NCI-H1694 treated with DMSO at 0.1 percent for 48 hours (cell line): ENCODE results near the gene CIDEC.
"Not testable (repeated sequence)": the region's sequence is repeated elsewhere in the genome, so short reads cannot be mapped to it uniquely, and the experiment has no call there.

Experiments
- DNase-seq: peaks from one replicate; lab custom pipeline; 2025; lab: John Stamatoyannopoulos, UW

CIDEC gene

GRCh38 chr3:9875448-9875847, 4.6 kb downstream of the CIDEC start:
- DNase-seq: no peak

GRCh38 chr3:9872067-9872466, 8.0 kb downstream of the CIDEC start:
- DNase-seq: not testable (repeated sequence)

DNA sequence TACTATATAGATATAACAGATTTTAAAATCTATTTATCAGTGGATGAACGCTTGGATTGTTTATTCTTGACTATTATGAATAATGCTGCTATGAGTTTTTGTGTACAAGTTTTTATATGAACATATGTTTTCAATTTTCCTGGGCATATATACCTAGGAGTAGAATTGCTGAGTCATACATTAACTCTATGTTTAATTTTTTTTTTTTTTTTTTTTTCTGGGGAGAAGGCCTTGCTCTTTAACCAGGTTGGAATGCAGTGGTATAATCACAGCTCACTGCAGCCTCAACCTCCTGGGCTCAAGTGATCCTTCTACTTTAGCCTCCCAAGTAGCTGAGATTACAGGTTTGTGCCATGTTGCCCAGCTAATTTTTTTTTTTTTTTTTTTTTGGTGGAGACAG, 9.1 kb downstream of the CIDEC start:
- DNase-seq: no peak

- DNase-seq: no peak
Observed at GRCh38 chr3:9869955-9870354, 10.1 kb downstream of the CIDEC start.

DNA sequence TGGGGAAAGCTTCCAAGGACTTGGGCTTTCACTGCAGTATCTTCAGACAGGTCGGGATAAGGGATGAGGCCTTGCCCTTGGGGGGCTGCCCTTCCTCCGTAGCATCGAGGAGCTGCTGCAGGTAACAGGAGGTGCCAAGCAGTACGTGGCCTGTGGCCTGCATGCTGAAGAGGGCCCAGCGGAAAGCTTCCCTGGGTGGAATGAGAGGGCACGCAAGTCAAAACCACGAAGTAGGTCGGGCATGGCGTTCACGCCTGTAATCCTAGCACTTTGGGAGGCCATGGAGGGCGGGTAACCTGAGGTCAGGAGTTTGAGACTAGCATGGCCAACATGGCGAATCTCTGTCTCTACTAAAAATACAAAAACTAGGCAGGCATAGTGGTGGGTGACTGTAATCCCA, 12.9 kb downstream of the CIDEC start:
- DNase-seq: no peak

- no peak for DNase-seq
Observed at GRCh38 chr3:9866639-9867038, 13.4 kb downstream of the CIDEC start.

DNA sequence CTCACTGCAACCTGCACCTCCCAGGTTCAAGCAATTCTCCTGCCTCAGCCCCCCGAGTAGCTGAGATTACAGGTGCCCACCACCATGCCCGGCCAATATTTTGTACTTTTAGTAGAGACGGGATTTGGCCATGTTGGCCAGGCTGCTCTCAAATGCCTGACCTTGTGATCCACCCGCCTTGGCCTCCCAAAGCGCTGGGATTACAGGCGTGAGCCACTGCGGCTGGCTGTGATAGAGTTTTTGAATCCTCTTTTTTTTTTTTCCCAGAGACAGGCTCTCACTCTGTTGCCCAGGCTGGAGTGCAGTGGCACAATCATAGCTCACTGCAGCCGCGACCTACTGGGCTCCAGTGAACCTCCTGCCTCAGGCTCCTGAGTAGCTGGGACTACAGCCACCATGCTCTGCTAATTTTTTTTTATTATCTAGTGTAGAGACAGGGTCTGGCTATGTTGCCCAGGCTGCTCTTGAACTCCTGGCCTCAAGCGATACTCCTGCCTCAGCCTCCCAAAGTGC, 14.9 kb downstream of the CIDEC start:
- DNase-seq: not testable (repeated sequence)

DNA sequence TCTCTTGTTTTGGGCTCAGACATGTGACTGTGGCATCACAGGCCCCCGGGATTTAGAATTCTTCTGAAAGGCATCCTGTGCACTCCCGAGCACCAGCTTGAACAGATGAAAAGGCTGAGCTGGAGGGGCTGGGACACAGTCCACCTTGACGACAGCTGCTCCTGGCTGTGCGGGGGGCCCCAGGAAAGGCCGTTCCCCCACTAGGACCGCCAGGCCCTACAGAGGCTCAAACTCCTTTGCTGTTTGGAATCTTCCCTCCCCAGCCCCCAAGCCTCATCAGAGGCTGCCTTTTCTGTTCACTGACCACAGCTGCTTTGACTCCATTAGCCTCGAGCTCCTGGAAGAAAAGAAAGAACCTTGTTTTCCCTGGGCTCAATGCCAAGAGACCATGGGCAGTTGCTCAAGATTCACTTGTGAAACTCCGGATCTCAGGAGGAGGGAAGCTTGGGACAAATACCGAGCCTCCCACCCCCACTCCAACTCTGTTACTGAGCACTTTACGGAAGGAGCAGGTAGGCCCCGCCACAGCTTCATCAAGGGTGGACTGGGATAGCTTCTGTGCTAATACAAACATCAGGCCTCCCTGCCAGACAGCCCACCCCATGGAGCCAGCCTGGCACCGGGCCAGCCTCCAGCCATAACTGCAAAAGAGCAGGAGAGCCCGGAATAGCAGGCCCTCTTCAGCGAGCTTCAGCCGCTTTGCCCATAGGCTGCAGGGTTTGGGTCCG, 15.7 kb downstream of the CIDEC start:
- DNase-seq: no peak

- DNase-seq: no peak
Observed at GRCh38 chr3:9863058-9863772, 16.8 kb downstream of the CIDEC start.

GRCh38 chr3:9862391-9863057, 17.5 kb downstream of the CIDEC start:
- no peak for DNase-seq

- no peak for DNase-seq
Observed at GRCh38 chr3:9861626-9862130, 18.4 kb downstream of the CIDEC start.

GRCh38 chr3:9861201-9861600, 18.9 kb downstream of the CIDEC start:
- DNase-seq: no peak

DNA sequence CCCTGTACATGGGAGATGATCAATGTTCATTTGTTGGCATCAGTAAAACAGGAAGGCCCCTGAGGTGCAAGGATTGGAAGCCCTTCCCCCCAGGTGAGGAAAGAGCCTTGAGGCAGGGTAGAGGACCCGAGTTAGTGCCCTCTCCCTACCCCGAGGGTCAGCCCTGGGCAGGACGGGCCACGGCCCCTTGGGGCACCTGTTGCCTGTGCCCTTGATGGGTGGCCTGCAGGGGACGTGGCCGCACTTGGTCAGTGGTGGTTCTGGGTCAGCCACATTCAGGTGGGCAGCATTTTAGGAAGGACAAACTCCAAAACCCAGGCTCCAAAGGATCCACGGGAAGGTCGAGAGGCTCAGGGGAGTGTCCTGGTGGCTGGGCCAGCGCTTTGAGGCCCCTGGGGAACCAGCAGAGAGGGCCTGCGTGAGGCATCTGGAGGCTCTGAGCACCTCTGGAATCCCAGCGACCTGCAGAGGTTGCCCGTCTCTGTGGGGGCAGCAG, 20.5 kb downstream of the CIDEC start:
- no peak for DNase-seq

DNA sequence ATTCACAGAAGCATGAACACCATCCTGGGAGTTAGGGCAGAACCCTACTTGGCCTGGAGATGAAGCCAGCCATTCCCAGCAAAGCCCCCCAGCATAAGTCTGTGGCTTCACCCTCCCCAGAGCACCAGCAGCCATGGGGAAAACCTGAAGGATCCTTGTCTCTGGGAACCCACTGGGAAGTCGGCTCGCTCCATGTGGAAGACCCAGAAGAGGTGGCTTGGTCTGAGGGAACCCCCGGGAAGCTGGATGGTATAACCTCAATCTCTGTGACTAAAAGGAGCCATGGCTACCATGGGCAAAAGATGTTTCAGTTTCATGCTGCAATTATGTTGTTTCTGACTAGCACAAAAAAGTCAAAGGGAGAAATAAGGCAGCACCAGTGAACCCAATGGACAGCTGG, 24.5 kb downstream of the CIDEC start:
- no peak for DNase-seq

DNA sequence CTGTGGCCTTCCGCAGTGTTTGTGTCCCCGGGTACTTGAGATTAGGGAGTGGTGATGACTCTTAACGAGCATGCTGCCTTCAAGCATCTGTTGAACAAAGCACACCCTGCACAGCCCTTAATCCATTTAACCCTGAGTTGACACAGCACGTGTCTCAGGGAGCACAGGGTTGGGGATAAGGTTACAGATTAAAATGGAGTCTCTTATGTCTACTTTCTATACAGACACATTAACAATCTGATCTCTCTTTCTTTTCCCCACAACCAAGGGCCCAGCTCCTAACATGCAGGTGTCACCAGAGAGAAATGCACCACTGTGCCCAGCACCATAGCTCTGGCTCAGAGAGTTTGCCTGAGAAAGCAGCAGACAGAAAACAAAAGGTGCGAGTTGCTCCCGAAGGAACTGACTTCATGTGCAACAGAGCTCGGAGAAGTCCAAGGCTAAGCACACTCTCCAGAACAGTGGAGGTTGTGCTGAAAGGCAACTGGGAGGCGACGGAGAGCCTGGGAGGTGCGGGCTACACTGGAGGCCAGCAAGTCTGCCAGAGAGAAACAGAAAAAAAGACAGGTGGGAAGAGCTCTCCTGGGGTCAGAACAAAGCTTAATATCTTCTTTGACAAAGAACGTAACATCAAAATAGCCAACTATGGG, 25.6 kb downstream of the CIDEC start:
- DNase-seq: not testable (repeated sequence)

DNA sequence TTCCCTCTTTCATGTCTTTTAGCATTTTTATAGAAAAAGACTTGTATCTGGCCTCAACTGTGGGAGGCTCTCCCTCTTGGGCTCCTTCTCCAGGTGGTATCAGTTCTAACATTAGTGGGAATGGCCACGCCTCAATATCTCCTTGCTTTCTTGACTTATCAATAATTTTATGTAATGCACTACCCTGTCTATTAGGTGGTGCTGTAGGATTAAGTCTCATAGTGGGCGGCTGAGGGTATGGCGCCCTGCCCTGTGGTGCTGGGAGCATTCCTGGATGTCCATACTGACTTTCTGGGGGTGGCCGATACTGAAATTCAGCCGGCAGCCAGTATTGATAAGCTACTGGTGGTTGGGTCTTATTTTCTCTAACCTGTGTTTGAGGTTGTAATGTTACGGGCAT, 27.5 kb downstream of the CIDEC start:
- DNase-seq: no peak

DNA sequence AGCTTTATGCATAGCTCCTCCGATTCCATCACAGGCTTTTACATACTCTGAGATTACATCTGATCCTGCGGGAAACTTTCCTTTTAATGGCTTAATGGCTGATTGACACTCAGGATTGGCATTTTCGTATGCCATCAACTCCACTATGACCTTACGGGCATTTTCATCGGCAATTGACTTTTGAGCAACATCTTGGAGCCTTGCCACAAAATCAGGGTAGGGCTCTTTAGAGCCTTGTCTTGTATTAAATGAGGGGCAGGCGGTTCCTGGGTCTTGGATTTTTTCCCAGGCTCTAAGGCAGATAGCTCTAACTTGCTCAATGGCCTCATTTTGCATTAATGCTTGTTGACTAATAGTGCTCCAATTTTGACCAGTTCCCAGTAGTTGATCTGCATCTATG, 28.1 kb downstream of the CIDEC start:
- not testable (repeated sequence) for DNase-seq

- DNase-seq: not testable (repeated sequence)
Observed at GRCh38 chr3:9851383-9851782, 28.7 kb downstream of the CIDEC start.

GRCh38 chr3:9848860-9849259, 31.2 kb downstream of the CIDEC start:
- DNase-seq: peak; percentile 2

DNA sequence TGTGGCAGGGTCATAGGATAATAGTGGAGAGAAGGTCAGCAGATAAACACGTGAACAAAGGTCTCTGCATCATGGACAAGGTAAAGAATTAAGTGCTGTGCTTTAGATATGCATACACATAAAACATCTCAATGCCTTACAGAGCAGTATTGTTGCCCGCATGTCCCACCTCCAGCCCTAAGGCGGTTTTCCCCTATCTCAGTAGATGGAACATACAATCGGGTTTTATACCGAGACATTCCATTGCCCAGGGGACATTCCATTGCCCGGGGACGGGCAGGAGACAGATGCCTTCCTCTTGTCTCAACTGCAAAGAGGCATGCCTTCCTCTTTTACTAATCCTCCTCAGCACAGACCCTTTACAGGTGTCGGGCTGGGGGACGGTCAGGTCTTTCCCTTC, 32.2 kb downstream of the CIDEC start:
- DNase-seq: not testable (repeated sequence)

- no peak for DNase-seq
Observed at GRCh38 chr3:9846931-9847488, 33.0 kb downstream of the CIDEC start.

DNA sequence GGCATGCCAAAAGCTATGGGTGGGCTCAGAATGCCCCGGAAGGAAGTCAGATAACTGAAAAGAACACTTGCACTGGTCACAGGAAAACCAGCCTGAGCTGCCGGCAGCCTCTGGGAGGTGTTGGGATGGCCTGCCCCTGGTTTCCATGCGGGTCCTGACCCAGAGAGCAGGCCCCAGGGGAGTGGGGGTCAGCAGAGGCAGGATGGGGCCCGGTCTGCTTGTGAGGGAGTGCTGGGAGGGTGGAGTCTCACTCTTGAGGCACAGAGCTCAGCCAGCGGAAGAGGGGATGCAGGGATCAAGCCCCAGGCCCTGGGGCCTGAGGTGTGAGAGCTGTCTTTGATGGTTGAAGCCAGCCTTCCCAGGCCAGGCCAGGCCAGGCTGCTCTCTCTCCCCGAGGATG, 33.8 kb downstream of the CIDEC start:
- DNase-seq: no peak
